Neuron (in vitro differentiated cells): ENCODE data around the gene IFNA1.

ENCODE experiments used
- H2AFZ ChIP-seq: one replicate; pipeline ENCODE4 v1.6.1; 2013; ENCODE audit warnings: low read depth, mild to moderate bottlenecking, inconsistent platforms, low read length, moderate library complexity
- H3K27me3 ChIP-seq: one replicate; pipeline ENCODE4 v1.6.1; 2013; ENCODE audit warnings: low read length; ENCODE audit not compliant: insufficient read depth
- H3K36me3 ChIP-seq: one replicate; pipeline ENCODE4 v1.6.1; 2013; ENCODE audit warnings: low read length; ENCODE audit not compliant: insufficient read depth
- H3K4me1 ChIP-seq: one replicate; pipeline ENCODE4 v1.6.1; 2013; ENCODE audit warnings: low read length; ENCODE audit not compliant: insufficient read depth
- H3K4me3 ChIP-seq: 2 replicates; pipeline ENCODE4 v1.5.1; 2013; ENCODE audit warnings: mild to moderate bottlenecking, low read length, moderate library complexity
- H3K9me3 ChIP-seq: one replicate; pipeline ENCODE4 v1.6.1; 2013; ENCODE audit warnings: low read length

IFNA1 gene

DNA sequence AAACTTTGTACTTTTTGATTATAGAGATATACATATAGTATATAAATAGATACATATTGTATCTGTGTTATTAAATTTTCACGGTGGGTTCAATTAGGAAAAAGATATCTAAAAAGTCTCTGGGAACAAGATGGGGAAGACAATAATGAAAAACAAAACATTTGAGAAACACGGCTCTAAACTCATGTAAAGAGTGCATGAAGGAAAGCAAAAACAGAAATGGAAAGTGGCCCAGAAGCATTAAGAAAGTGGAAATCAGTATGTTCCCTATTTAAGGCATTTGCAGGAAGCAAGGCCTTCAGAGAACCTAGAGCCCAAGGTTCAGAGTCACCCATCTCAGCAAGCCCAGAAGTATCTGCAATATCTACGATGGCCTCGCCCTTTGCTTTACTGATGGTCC lies at the start of gene IFNA1:
TSS of gene IFNA1 (plus strand) at position 301 of the 400 bp plus-strand sequence. CDS start at position 370, 69 bp downstream.
- no peaks in the 10 kb centered on the region for H3K9me3 ChIP-seq
- H3K4me1 ChIP-seq: no peaks in the 10 kb centered on the region
- H2AFZ ChIP-seq: no peak within 1 kb of the TSS
- no peaks in the 10 kb centered on the region for H3K36me3 ChIP-seq
- no peak within 1 kb of the TSS for H3K4me3 ChIP-seq
- no peaks in the 10 kb centered on the region for H3K27me3 ChIP-seq

DNA sequence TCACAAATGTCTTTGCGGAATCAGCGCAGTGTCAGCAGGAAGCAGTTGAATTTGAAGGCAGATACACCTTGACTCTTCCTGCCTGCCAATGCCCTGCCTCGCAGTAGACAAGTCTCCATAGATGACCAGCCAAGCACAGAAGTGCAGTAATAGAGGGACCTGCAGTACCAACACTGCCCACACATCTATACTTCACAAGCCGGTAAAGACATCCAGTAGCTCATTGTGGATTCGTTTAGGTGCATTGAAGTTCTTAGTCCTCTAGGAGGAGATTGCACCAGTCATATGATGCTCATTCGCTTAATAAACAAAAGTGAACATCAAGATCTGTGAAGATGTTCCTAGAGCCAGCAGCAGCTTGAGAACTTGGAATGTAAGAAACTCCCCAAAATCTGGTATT lies 48.0 kb upstream of the IFNA1 start:
- H3K4me1 ChIP-seq: no peaks in the 10 kb centered on the region
- no peaks in the 10 kb centered on the region for H3K36me3 ChIP-seq
- H3K27me3 ChIP-seq: peaks cover 24% of the 10 kb centered on the region
- H3K4me3 ChIP-seq: no peak overlapping the region
- no peak overlapping the region for H2AFZ ChIP-seq
- H3K9me3 ChIP-seq: no peaks in the 10 kb centered on the region

DNA sequence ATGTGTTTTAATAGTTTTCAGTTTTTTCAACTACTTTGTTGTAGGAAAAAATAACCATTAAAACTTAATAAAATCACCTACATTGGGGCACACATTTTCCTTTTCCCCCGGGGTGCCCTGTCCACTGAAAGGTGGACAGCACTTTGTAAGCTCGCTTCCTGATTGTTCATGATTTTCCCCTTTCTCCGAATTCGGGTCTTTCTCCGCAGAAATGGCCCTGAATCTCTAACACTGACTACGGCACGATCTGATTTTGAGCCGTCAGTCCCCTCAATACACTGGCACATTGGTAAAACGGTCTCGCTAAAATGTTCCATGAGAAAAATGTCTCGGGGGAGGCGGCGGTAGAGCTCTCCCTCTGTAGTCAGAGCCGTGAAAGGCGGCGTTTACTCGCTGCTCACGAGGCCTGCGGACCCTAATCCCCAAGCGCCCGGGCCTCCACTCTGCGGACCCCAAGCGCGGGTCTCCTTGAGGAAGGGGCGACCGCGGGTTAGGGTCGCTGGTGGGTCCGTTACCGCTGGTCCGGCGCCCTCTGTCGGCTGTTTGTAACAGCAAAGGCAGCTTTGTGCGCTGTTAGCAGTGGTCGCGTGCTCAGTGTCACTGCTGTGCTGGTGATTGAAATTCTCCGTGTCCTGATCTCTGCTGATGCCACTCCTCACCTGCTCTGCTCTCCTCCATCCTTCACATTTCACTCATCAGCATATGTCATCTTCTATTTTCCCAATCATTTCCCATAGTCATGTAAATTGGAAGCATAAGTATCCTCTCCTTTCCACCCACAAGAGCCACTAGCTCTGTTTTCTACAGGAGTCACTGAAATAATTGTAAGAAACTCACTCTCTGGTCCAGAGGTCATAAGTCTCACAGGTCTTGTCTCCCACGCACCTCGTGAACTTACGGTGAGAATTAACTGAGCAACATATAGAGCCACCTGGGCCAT lies 44.2 kb upstream of the IFNA1 start:
- Histone ChIP-seq H3K27me3 (peaks cover 31% of the 10 kb centered on the region), H2AFZ (peak overlapping the region; percentile 89)

DNA sequence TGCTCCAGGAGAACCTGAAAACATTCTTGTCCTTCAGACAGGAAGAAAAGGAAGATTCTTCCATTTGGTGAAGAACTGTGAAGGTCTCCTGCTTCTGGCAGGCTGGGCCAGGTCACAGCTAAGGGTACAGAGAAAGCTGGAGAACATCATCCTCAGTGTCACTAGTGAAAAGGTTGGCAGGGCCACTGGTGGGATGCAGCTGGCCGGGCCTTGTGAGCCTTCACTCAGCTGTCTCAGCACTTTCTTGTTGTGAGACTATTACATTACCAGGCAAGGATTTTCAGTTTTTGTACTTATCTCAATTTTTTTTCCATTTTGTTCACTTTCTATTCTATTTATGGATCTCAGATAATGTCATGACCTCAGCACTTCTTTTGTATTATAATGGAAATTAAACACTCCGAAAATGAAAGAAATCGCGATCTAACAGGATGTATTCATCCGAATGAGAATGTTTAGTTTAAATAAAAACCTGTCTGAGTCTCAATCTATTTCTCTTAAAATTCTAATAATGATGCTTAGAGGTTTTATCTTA lies 41.2 kb upstream of the IFNA1 start:
- Histone ChIP-seq H3K36me3 (no peaks in the 10 kb centered on the region), H3K4me1 (no peaks in the 10 kb centered on the region), H3K4me3 (no peak overlapping the region), H2AFZ (no peak overlapping the region), H3K9me3 (no peaks in the 10 kb centered on the region), H3K27me3 (peaks cover 44% of the 10 kb centered on the region)

More for the DNA sequence above, 44.2 kb upstream of the IFNA1 start:
- Histone ChIP-seq H3K36me3 (no peaks in the 10 kb centered on the region), H3K4me1 (no peaks in the 10 kb centered on the region), H3K4me3 (peak overlapping the region; percentile 46), H3K9me3 (no peaks in the 10 kb centered on the region)

DNA sequence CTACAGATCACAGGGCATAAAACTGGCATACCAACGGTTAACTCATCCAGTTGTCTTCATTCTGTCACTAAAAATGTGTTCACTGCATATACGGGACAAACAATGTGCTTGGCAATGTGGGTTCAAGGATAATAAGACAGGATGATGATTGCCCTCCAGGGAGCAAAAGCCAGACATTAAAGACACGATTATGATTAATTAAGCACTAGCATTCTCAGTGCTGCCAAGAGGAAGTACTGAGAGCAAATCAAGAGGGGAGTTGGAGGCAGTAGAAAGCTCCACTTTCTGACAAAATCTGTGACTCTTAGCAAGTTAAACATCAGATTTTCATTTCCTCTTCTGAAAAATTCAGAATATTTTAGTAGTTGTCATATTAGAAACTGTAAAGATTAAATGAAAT lies 40.3 kb upstream of the IFNA1 start:
- Histone ChIP-seq H3K4me1 (no peaks in the 10 kb centered on the region), H3K9me3 (no peaks in the 10 kb centered on the region), H3K4me3 (no peak overlapping the region), H3K27me3 (peaks cover 45% of the 10 kb centered on the region), H3K36me3 (no peaks in the 10 kb centered on the region), H2AFZ (no peak overlapping the region)

DNA sequence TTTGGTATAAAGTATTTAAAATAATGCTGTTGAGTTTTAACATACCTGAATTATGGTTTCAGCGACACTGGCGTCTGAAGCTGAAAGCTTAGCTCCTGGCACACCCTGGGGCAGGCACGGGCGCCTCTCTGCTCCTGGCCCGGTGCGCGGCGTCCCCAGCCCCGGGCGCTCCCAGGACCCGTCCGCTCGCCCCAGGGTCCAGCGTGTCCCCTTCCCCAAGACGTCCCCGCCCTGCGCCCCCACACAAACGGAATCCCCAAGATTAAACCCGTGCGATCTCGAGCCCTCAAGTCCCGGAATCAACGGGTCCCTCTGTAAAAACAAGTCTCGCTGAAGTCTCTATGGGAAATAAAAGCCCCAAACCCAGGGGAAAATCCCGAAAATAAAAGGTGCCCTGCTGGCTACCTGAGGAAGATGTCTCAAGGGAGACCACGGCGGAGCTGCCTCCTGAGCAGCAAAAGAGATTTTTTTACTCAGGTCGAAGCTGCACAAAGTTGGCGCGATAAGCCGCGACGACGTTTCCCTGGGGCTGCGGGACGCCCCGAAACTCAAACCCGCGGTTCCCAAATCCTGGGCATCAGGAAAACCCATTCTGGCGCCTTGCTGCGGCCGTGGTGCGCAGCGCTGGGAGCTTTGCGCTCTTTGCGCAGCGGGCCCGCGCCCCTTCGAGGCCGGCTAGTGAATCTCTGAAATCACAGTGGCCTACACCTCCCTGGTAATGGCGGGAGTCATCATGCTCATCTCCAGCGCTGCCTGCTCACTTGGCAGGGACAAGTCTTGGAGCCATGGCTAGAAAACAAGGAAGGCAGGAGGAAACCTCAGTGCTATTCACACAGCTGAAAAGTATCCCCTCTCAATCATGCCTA lies 37.6 kb upstream of the IFNA1 start:
- H3K9me3 ChIP-seq: no peaks in the 10 kb centered on the region
- no peaks in the 10 kb centered on the region for H3K36me3 ChIP-seq
- peak overlapping the region; percentile 16 for H2AFZ ChIP-seq
- H3K27me3 ChIP-seq: peaks cover 36% of the 10 kb centered on the region
- H3K4me1 ChIP-seq: no peaks in the 10 kb centered on the region
- H3K4me3 ChIP-seq: no peak overlapping the region

DNA sequence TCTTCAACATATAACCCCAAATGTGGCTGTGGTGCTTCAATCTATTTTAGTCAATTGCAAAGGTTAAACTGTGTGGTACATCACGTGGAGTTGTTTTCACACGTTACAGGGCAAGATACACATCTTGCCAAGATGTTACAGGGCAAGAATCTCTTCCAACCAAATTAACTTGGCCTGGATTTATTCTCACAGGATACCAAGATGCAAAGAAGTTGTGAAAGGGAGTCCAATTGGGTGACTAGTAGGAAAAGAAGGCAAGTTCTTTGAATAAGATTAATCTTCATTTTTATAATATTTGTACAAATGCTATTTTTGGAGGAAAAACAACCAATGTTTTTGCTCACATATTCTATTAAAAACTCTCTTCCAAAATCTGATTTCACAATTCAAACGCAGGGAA lies 36.1 kb upstream of the IFNA1 start:
- H2AFZ ChIP-seq: no peak overlapping the region
- H3K4me1 ChIP-seq: no peaks in the 10 kb centered on the region
- H3K36me3 ChIP-seq: no peaks in the 10 kb centered on the region
- H3K27me3 ChIP-seq: peaks cover 27% of the 10 kb centered on the region
- H3K9me3 ChIP-seq: no peaks in the 10 kb centered on the region
- H3K4me3 ChIP-seq: no peak overlapping the region

DNA sequence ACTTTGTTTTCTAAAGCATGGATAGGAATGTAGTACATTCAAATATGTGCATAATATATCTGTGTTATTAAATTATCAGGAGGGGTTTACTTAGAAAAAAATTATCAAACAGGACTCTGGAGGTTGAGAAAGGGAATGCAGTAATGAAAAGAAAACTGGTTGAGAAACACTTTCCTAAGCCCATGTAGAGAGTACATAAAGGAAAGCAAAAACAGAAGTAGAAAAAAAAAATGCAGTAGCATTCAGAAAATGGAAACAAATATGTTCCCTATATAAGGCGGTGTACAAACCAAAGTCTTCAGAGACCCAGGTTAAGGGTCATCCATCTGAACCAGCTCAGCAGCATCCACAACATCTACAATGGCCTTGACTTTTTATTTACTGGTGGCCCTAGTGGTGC lies 31.4 kb upstream of the IFNA1 start, which contains the start of gene IFNA8:
TSS of gene IFNA8 (plus strand) at position 301 of the 400 bp plus-strand sequence. CDS start at position 361, 60 bp downstream.
- Histone ChIP-seq H3K9me3 (no peaks in the 10 kb centered on the region), H3K27me3 (peaks cover 6% of the 10 kb centered on the region), H3K4me1 (no peaks in the 10 kb centered on the region)

DNA sequence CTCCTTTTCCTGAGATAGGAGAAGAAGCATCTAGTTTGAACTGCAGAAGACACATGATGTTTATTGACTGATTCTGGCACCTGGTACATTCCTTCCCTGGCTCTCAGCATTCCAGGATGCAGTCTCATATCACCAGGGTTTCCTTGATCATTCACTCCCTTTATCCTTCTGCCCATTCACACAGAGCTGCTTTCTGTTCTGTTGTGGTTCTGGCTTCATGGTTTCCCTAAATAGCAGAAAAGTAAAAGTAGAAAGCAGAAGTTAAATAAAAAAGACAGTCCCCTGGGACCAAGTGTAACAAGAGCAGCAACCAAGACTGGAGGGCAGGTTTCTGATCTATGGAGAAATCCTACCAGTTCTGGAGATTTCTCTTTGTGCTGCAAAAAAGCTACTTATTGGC lies 28.1 kb upstream of the IFNA1 start:
- H3K36me3 ChIP-seq: no peaks in the 10 kb centered on the region
- no peak overlapping the region for H3K4me3 ChIP-seq
- no peaks in the 10 kb centered on the region for H3K27me3 ChIP-seq

More for the DNA sequence above, 31.4 kb upstream of the IFNA1 start, which contains the start of gene IFNA8:
- H3K4me3 ChIP-seq: no peak within 1 kb of the TSS
- no peak within 1 kb of the TSS for H2AFZ ChIP-seq
- H3K36me3 ChIP-seq: no peaks in the 10 kb centered on the region

DNA sequence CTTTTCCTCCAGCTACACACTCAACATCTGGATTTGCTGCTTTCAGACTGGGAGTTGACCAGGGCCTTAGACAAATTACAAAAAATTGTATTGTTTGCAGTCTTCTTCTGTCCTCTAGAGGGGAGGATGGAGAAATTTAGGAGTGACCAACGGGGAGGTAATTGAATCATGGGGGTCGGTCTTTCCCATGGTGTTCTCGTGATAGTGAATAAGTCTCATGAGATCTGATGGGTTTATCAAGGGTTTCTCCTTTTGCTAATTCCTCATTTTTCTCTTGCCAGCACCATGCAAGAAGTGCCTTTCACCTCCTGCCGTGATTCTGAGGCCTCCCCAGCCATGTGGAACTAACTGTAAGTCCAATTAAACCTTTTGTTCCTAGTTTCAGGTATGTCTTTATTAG lies 27.1 kb upstream of the IFNA1 start:
- Histone ChIP-seq H2AFZ (no peak overlapping the region), H3K36me3 (no peaks in the 10 kb centered on the region), H3K27me3 (no peaks in the 10 kb centered on the region), H3K4me1 (no peaks in the 10 kb centered on the region), H3K9me3 (no peaks in the 10 kb centered on the region), H3K4me3 (no peak overlapping the region)

More for the DNA sequence above, 28.1 kb upstream of the IFNA1 start:
- Histone ChIP-seq H3K9me3 (no peaks in the 10 kb centered on the region), H3K4me1 (no peaks in the 10 kb centered on the region), H2AFZ (no peak overlapping the region)

DNA sequence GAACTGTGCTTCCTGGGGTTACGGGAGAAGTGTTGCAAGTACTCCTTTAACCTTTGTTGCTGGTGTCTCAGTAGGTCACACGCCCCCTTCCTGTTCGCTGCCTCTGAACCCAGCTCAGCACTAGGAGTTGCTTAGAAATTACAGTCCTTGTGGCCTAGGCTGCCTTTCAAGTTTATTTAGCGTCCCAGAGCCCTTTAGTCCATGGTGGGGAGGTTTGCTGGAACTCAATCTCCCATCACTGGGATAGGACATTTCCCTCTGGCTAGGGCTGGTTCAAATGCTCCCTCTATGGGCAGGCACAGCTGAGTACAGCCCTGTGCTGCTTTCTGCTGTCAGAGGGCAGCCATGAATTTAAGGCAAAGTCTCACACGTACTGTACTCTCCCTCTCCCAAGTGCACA lies 26.6 kb upstream of the IFNA1 start:
- H3K9me3 ChIP-seq: no peaks in the 10 kb centered on the region
- no peak overlapping the region for H2AFZ ChIP-seq
- no peaks in the 10 kb centered on the region for H3K4me1 ChIP-seq
- H3K36me3 ChIP-seq: no peaks in the 10 kb centered on the region
- H3K4me3 ChIP-seq: no peak overlapping the region
- H3K27me3 ChIP-seq: no peaks in the 10 kb centered on the region

DNA sequence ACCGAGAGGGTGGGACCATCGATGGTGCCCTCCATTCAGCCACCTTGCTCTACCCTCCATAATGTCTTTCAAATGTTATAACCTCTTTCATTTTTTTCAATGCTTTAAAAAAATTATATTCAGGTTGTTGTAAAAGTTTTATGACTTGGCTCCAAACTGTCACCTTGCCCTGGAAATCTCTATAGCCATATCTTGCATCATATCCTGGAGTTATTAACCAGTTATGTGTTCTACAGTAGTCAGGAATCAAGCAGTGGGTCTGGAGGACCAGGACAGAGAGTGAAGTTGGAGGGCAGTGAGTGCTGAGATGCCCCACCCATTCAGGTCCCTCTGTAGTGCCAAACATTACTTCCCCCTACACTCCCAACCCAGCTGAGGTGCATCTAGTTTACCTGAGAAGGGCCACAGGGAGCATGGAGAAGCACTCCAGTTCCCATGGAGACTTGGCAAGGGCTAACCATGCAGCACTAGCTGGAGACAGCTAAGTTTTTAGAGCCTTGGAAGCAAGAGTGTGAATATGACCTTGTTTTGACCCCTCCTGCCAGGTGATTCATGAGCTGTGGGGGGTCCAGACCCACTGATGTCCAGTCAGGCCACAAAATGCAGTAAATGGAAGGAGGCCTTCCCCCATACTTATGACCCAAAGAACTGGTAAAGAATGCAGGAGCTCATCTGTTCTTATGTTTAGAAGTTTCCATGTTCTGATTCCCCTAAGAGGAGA lies 25.9 kb upstream of the IFNA1 start:
- Histone ChIP-seq H3K4me3 (no peak overlapping the region), H2AFZ (no peak overlapping the region), H3K9me3 (no peaks in the 10 kb centered on the region), H3K4me1 (no peaks in the 10 kb centered on the region), H3K27me3 (no peaks in the 10 kb centered on the region), H3K36me3 (no peaks in the 10 kb centered on the region)
